Retinal pigment epithelial cell (primary cell): Measurements from ENCODE around the gene SCN1B.
"Not testable (repeated sequence)": the region's sequence is repeated elsewhere in the genome, so short reads cannot be mapped to it uniquely, and the experiment has no call there.

ENCODE experiments used
- DNase-seq: peaks from one replicate; pipeline ENCODE4 v3.0.0-alpha.2; 2010; ENCODE audit warnings: low read depth
- H3K4me3 ChIP-seq: 2 replicates; pipeline ENCODE4 v1.5.1; 2011; ENCODE audit warnings: mild to moderate bottlenecking, low read length, control low read depth, moderate library complexity
- CTCF ChIP-seq: conservative IDR thresholded peaks from 2 replicates; pipeline ENCODE4 v1.5.1; 2011; ENCODE audit warnings: low read depth, low read length, control low read depth, inconsistent platforms

The SCN1B gene

GRCh38 chr19:35004517-35005255 lies 25.6 kb upstream of the SCN1B start:
- H3K4me3 ChIP-seq = no peak overlapping the region
- TF ChIP-seq CTCF = no peak
- DNase-seq = no peak

- no peak for DNase-seq
- H3K4me3 ChIP-seq = no peak overlapping the region
- no peak for TF ChIP-seq CTCF
These were observed 24.9 kb upstream of the SCN1B start for GRCh38 chr19:35005256-35005977.

- DNase-seq, H3K4me3 ChIP-seq: not testable (repeated sequence)
These were observed 24.3 kb upstream of the SCN1B start for GRCh38 chr19:35006007-35006341.

GRCh38 chr19:35006342-35006998 lies 23.8 kb upstream of the SCN1B start:
- no peak for DNase-seq
- no peak for TF ChIP-seq CTCF
- H3K4me3 ChIP-seq = no peak overlapping the region

- H3K4me3 ChIP-seq = no peak overlapping the region
- no peak for TF ChIP-seq CTCF
These were observed 23.3 kb upstream of the SCN1B start for GRCh38 chr19:35006999-35007365.

GRCh38 chr19:35007427-35007826 lies 22.8 kb upstream of the SCN1B start:
- H3K4me3 ChIP-seq, DNase-seq: not testable (repeated sequence)

More at GRCh38 chr19:35006999-35007365, 23.3 kb upstream of the SCN1B start:
- DNase-seq = no peak

- H3K4me3 ChIP-seq = no peak overlapping the region
- no peak for TF ChIP-seq CTCF
- DNase-seq = no peak
These were observed 21.4 kb upstream of the SCN1B start for GRCh38 chr19:35008891-35009341.
